Stimulated activated CD8-positive, alpha-beta memory T cell treated with anti-CD3 and anti-CD28 coated beads, Interleukin-12 subunit alpha, Interleukin-12 subunit beta, amount 100 ng/mL, for 24 hours (primary cell): Measurements from ENCODE around the gene NOVA2.

Experiments
- DNase-seq: peaks from one replicate; pipeline ENCODE4 v3.0.0-alpha.2; 2020; ENCODE audit errors: extremely low read depth

Gene NOVA2

DNA sequence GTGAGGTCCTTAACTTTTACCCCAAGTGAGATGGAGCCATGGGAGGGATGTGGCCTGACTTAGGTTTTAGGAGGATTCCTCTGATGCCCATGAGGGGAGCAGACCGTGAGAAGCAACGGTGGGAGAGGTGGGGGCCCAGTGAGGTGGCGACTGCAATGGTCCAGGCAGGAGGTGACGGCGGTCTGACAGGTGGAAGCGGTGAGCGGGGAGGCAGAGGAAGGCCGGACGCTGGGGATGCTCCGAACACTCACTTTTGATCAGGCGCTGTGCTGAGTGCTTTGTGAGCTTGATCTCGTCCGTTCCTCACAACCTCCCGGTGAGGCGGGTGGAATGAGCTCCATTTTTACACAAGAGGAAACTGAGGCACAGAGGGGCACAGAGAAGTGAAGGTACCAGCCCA, 11.6 kb downstream of the NOVA2 start:
- no peak for DNase-seq

- DNase-seq = no peak
These were observed 12.9 kb downstream of the NOVA2 start for GRCh38 chr19:45960595-45961235.

GRCh38 chr19:45959517-45960025, 14.1 kb downstream of the NOVA2 start:
- no peak for DNase-seq

GRCh38 chr19:45958769-45959516, 14.7 kb downstream of the NOVA2 start:
- no peak for DNase-seq

DNA sequence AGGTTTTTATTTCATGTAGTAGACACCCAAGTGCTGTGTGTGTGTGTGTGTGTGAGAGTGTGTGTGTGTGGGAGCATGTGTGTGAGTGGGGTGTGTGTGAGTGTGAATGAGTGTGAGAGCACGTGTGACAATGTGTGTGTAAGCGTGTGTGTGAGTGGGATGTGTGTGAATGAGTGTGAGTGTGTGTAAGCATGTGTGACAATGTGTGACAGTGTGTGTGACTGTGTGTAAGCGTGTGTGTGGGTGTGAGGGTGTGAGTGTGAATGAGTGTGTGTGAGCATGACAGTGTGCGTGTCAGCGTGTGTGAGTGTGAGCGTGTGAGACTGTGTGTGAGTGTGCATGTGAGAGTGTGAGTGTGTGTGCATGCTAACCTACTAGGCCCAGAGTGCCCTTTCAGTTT, 15.3 kb downstream of the NOVA2 start:
- no peak for DNase-seq

GRCh38 chr19:45955905-45956608, 17.6 kb downstream of the NOVA2 start:
- no peak for DNase-seq

DNA sequence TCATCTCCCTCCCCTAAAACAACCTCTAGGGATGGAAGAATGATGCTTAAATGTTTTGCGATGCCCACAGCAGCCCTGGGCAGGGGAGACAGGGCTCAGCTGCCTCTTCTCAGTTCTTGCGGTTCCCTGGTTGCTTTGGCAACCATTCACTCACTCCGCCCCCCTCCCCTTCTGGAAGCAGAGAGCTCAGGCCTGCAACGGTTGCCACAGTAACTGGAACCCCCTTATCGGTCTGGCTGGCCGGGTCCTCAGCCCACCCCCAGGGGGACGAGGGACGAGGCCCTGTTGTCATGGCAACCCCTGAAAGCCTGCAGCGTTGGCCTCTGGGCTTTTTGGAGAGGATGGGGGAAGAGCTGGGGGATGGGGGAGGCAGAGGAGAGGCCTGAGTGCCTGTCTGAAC, 19.5 kb downstream of the NOVA2 start:
- DNase-seq = no peak

DNA sequence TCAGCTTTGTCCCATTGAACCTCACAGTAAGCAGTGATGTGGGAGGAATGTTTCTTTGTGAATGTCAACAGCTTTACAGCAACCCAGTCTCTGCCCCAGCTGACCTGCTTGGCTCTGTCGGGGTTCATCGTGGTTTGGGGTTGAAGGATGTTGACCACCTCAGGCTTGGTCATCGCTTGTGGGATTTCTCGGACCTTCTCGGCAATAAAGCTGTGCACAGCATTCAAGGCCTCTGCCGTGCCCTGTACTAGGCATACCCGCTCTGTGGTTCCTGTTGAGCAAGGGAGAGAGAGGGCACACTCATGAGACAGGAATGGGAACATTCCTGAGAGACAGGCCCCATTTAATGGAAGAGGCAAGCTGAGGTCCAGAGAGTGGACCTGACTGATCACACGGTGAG, 20.0 kb downstream of the NOVA2 start:
- no peak for DNase-seq

DNA sequence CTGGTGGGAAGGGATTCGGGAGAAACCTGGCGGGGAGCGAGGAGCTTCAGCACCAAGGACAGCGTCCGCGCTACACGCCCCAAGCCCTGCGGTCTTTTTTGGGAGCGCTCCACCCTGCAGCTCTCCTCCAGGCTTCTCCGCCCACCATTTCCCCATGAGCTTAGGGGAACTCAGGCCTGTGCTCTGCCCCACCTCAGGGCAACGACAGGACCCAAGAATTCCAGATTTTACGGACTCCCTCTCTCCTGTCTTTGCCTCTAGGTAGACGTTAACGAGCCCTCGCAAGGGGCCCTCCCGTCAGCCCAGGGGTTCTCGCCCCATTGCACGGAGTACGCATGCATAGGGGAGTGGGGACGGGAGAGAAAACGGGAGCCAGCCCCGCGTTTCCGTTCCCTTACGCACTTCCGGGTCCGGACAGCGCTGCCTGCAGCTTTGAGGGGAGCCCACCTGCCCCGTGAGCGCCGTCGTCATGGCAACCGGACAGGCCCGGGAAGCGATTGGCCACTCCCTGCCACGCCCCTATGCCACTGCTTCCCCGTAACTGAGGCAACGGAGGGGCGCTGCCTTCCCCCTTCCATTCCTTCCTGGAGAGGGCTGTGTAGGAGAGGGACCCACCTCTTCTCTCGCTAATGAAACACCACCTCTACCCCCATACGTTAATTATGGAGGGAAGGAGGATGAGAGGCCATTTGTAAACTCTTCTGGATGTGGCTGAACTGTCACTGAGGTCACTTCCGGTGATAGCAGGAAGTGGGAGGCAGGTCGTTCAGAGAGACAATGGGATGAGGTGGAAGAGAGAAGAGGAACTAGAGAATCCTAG, 20.8 kb downstream of the NOVA2 start:
- DNase-seq = no peak

GRCh38 chr19:45952341-45952685, 21.4 kb downstream of the NOVA2 start:
- no peak for DNase-seq

- no peak for DNase-seq
These were observed 25.7 kb downstream of the NOVA2 start for GRCh38 chr19:45947926-45948325.

GRCh38 chr19:45940515-45940805, 33.2 kb downstream of the NOVA2 start:
- no peak for DNase-seq

DNA sequence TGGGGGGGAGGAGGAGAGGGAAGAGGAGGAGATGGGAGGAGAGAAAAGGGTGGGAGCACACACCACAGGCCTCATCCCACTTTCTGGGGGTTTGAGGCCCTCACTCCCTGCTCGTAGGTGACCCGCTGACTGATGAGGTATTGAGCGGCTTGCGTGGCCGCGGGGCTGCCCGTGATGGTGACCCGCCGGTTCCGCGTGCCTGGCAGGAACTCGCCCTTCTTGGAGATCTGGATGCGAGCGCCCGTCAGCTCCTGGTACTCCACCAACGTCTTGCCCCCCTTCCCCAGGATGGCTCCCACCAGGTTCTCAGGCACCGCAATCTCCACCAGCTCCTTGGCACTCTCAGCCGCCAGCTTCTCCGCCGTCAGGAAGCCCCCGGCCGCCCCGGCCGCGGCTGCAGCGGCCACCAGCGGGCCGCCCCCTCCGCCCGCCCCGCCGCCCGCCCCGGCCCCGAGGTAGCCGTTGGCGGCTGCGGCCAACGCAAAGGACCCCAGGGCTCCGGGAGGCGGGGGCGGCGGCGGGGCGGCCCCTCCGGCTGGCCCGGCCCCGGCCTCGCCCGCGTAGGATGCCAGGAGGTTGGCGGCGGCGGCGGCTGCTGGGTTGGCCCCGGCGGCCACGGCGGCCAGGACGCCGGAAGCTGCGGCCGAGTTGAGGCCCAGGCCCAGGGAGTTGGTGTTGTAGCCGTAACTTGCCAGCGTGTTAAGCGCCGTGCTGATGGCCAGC, 33.7 kb downstream of the NOVA2 start:
- DNase-seq = no peak

DNA sequence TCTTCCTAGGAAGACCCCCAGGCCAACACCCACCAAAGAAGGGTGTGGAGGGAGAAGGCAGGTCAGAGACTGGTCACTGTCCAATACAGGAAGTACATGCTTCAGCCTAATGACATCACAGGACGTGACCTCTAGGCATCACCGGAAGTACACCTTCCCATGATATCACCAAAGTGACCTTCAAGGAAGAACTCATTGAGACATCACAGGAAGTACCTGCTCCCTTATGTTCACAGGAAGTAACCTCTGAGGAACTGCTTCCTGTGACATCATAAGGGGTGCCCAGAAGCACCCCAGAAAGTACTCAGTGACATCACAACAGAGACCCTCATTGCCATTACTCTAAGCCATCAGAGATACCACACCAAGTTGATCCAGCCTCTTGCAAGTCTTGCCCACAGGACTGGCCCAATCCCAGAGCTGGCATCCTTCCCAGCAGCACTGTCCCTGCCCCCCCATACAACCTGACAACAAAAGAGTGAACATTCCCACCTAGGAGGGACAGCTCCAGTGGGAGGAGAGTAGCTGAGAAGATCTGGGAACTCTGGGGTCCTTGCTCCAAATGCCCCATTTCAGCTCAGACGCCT, 34.8 kb downstream of the NOVA2 start:
- no peak for DNase-seq

- no peak for DNase-seq
These were observed 38.4 kb downstream of the NOVA2 start for GRCh38 chr19:45935267-45935666.

- DNase-seq = no peak
These were observed 39.0 kb downstream of the NOVA2 start for GRCh38 chr19:45934551-45935230.

GRCh38 chr19:45933759-45934158, 39.9 kb downstream of the NOVA2 start:
- DNase-seq = no peak

DNA sequence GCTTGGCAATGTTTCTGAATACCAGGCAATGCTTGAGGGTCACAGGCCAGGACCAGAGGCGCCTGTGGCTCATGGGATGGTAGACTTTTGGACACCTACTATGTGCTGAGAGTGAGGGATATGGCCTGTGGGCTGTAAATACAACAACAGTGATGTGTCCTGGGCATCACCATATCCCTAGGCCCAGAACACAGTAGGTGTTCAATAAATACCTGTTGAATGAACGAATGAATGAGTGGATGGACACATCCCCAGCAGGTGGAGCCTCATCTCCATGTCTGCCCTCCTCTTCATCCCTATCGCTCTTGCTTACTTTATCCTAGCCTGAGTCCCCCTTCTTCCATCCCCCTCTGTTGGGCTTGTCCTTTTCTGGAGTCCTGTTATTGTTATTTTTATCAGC, 42.6 kb downstream of the NOVA2 start:
- DNase-seq = no peak

DNA sequence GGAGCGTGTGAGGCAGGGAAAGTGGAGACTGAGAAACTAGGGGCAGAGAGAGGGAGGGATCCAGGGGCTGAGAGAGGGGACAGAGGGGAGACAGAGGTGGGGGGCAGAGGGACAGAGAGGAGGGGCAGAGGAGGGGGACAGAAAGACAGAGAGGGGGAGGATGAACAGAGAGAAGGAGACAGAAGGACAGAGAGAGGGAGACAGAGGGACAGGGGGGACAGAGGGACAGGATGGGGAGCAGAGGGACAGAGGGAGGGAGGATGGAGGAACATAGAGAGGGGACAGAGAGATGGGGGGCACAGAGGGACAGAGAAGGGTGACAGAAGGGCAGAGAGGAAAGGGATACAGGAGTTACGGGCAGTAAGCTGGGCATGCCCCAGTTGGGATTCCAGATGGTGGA, 44.4 kb downstream of the NOVA2 start:
- DNase-seq = no peak

DNA sequence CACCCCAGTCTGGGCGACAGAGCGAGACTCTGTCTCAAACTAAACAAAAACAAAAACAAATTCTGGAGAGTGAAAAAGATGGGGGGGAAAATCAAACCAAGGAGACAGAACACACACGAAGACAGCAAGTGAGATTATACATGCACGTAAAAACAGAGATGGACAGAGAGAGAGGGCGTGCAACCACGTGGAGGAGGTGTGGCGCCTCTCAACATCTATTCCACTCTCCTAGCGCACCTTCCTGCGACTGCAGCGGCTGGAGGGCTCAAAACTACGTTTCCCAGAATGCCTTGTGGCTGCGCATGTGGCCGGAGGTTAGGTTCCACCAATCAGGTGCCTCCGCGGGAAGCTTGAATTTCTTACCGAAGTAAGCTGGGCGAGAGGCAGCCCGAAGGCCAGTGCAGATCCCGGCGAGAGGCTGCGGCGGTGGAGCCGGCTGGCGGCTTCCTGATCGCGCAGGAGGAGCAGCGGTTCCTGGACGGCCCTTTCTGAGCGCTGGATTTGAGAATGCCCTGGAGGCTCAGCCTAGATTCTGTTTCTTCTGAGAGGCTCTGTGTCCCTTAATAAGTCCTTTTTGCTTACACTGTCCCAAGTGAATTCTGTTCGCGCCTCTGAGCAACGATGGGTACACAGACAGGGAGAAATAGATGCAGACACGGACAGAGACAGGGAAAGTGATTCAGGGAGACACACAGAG, 46.0 kb downstream of the NOVA2 start:
- peak; percentile 61 for DNase-seq
